HEK293 (cell line): ENCODE data around the gene RBBP7.

Source experiments
- CTCF ChIA-PET: fragments of 350-600 bp; formaldehyde crosslinking; extraction: SDS; loops from one replicate; lab custom pipeline; 2021; ENCODE audit warnings: antibody characterized with exemption; lab: Yijun Ruan, JAX
- POLR2A ChIA-PET: fragments of 300-600 bp; formaldehyde crosslinking; extraction: SDS; loops from one replicate; lab custom pipeline; 2020; ENCODE audit warnings: antibody characterized with exemption, inconsistent platforms; lab: Yijun Ruan, JAX
- H3K27ac ChIP-seq: fragments of 200-500 bp; sonication (Bioruptor generic); 2 replicates; pipeline ENCODE4 v1.5.1; 2014; ENCODE audit warnings: low read depth, low read length, control low read depth, inconsistent platforms; ENCODE audit errors: extremely low read depth
- H3K36me3 ChIP-seq, 2 experiments: fragments of 200-500 bp in 1 of 2; sonication (Bioruptor generic) in 1 of 2; 1 replicate in 1 of 2; 2 replicates in 1 of 2; pipeline ENCODE4 v1.5.1; 2014 to 2017; ENCODE audit warnings: inconsistent platforms in 2 of 2, low read length in 2 of 2; ENCODE audit not compliant: control insufficient read depth in 2 of 2, insufficient read depth in 1 of 2
- H3K4me1 ChIP-seq: fragments of 200-500 bp; sonication (Bioruptor generic); 2 replicates; pipeline ENCODE4 v1.5.1; 2014; ENCODE audit warnings: mild to moderate bottlenecking, low read length, inconsistent platforms; ENCODE audit not compliant: control insufficient read depth, insufficient read depth
- H3K4me3 ChIP-seq: 2 replicates; pipeline ENCODE4 v1.5.1; 2011; ENCODE audit warnings: low read depth, mild to moderate bottlenecking, control low read depth, low read length, moderate library complexity
- H3K9me3 ChIP-seq: fragments of 200-500 bp; sonication (Bioruptor generic); 2 replicates; pipeline ENCODE4 v1.5.1; 2014; ENCODE audit warnings: low read depth, low read length, inconsistent platforms; ENCODE audit not compliant: control insufficient read depth, insufficient read depth
- GFI1B ChIP-seq: fragments of 450-650 bp; formaldehyde crosslinking; IDR thresholded peaks from 2 replicates; pipeline ENCODE4 v1.5.1; 2016; ENCODE audit warnings: missing biosample characterization, missing genetic modification characterization
- GLIS1 ChIP-seq: fragments of 450-650 bp; formaldehyde crosslinking; IDR thresholded peaks from 2 replicates; pipeline ENCODE4 v1.5.1; 2016; ENCODE audit warnings: missing biosample characterization, missing genetic modification characterization
- GLIS2 ChIP-seq: fragments of 450-650 bp; formaldehyde crosslinking; IDR thresholded peaks from 2 replicates; pipeline ENCODE4 v1.5.1; 2016; ENCODE audit warnings: missing biosample characterization, missing genetic modification characterization
- IKZF3 ChIP-seq: fragments of 450-650 bp; IDR thresholded peaks from 2 replicates; pipeline ENCODE4 v1.5.0; 2018; ENCODE audit warnings: missing biosample characterization, mild to moderate bottlenecking, missing genetic modification characterization, moderate library complexity
- KLF1 ChIP-seq: fragments of 450-650 bp; formaldehyde crosslinking; IDR thresholded peaks from 2 replicates; pipeline ENCODE4 v1.5.1; 2016; ENCODE audit warnings: missing biosample characterization, missing genetic modification characterization
- MZF1 ChIP-seq: fragments of 450-650 bp; formaldehyde crosslinking; IDR thresholded peaks from 2 replicates; pipeline ENCODE4 v1.5.1; 2017; ENCODE audit warnings: missing biosample characterization, missing genetic modification characterization, borderline replicate concordance
- OSR2 ChIP-seq: fragments of 450-650 bp; formaldehyde crosslinking; IDR thresholded peaks from 2 replicates; pipeline ENCODE4 v1.5.1; 2016; ENCODE audit warnings: missing biosample characterization, missing genetic modification characterization
- RBAK ChIP-seq: fragments of 450-650 bp; formaldehyde crosslinking; IDR thresholded peaks from 2 replicates; pipeline ENCODE4 v1.5.1; 2016; ENCODE audit warnings: missing biosample characterization, missing genetic modification characterization
- SETDB1 ChIP-seq: IDR thresholded peaks from one replicate; pipeline ENCODE4 v1.6.1; 2017; ENCODE audit warnings: mild to moderate bottlenecking, low read length, moderate library complexity, mixed read lengths; ENCODE audit not compliant: insufficient read length
- WT1 ChIP-seq: fragments of 450-650 bp; formaldehyde crosslinking; IDR thresholded peaks from 2 replicates; pipeline ENCODE4 v1.5.1; 2016; ENCODE audit warnings: missing biosample characterization, missing genetic modification characterization
- ZNF114 ChIP-seq: fragments of 450-650 bp; formaldehyde crosslinking; IDR thresholded peaks from 2 replicates; pipeline ENCODE4 v1.5.0; 2017; ENCODE audit warnings: missing biosample characterization, missing genetic modification characterization
- ZNF16 ChIP-seq: fragments of 450-650 bp; formaldehyde crosslinking; IDR thresholded peaks from 2 replicates; pipeline ENCODE4 v1.5.1; 2016; ENCODE audit warnings: low read depth, missing biosample characterization, missing genetic modification characterization
- ZNF169 ChIP-seq: fragments of 450-650 bp; formaldehyde crosslinking; IDR thresholded peaks from 2 replicates; pipeline ENCODE4 v1.5.1; 2016; ENCODE audit warnings: missing biosample characterization, missing genetic modification characterization
- ZNF174 ChIP-seq: fragments of 450-650 bp; formaldehyde crosslinking; IDR thresholded peaks from 2 replicates; pipeline ENCODE4 v1.5.0; 2017; ENCODE audit warnings: missing biosample characterization, mild to moderate bottlenecking, missing genetic modification characterization
- ZNF335 ChIP-seq: fragments of 450-650 bp; formaldehyde crosslinking; conservative IDR thresholded peaks from 2 replicates; pipeline ENCODE4 v1.5.1; 2016; ENCODE audit warnings: missing biosample characterization, missing genetic modification characterization
- ZNF341 ChIP-seq: fragments of 450-650 bp; formaldehyde crosslinking; IDR thresholded peaks from 2 replicates; pipeline ENCODE4; 2016; ENCODE audit warnings: low read depth, missing biosample characterization, missing genetic modification characterization
- ZNF350 ChIP-seq: fragments of 450-650 bp; formaldehyde crosslinking; IDR thresholded peaks from 2 replicates; pipeline ENCODE4 v1.5.0; 2017; ENCODE audit warnings: missing biosample characterization, mild to moderate bottlenecking, missing genetic modification characterization
- ZNF404 ChIP-seq: fragments of 450-650 bp; formaldehyde crosslinking; IDR thresholded peaks from 2 replicates; pipeline ENCODE4 v1.5.1; 2017; ENCODE audit warnings: missing biosample characterization, missing genetic modification characterization
- ZNF544 ChIP-seq: fragments of 450-650 bp; formaldehyde crosslinking; IDR thresholded peaks from 2 replicates; pipeline ENCODE4 v1.5.0; 2017; ENCODE audit warnings: missing biosample characterization, missing genetic modification characterization
- ZNF558 ChIP-seq: fragments of 450-650 bp; formaldehyde crosslinking; IDR thresholded peaks from 2 replicates; pipeline ENCODE4 v1.5.1; 2016; ENCODE audit warnings: missing biosample characterization, missing genetic modification characterization
- ZNF600 ChIP-seq: fragments of 450-650 bp; formaldehyde crosslinking; IDR thresholded peaks from 2 replicates; pipeline ENCODE4 v1.5.1; 2016; ENCODE audit warnings: missing biosample characterization, missing genetic modification characterization
- ZNF707 ChIP-seq: fragments of 450-650 bp; formaldehyde crosslinking; IDR thresholded peaks from 2 replicates; pipeline ENCODE4 v1.5.1; 2016; ENCODE audit warnings: missing biosample characterization, missing genetic modification characterization
- TF ChIP-seq, protein P1 (sequence below): fragments of 450-650 bp; formaldehyde crosslinking; IDR thresholded peaks from 2 replicates; pipeline ENCODE4 v1.5.1; 2016; ENCODE audit warnings: missing biosample characterization, missing genetic modification characterization
- TF ChIP-seq, protein P2 (sequence below): fragments of 450-650 bp; formaldehyde crosslinking; IDR thresholded peaks from 2 replicates; pipeline ENCODE4 v1.5.1; 2016; ENCODE audit warnings: missing biosample characterization, missing genetic modification characterization
- TF ChIP-seq, protein P3 (sequence below): fragments of 450-650 bp; formaldehyde crosslinking; IDR thresholded peaks from 2 replicates; pipeline ENCODE4 v1.5.1; 2017; ENCODE audit warnings: missing biosample characterization, missing genetic modification characterization
- TF ChIP-seq, protein P4 (sequence below): fragments of 450-650 bp; formaldehyde crosslinking; IDR thresholded peaks from 2 replicates; pipeline ENCODE4 v1.5.1; 2016; ENCODE audit warnings: missing biosample characterization, missing genetic modification characterization

RBBP7 gene

DNA sequence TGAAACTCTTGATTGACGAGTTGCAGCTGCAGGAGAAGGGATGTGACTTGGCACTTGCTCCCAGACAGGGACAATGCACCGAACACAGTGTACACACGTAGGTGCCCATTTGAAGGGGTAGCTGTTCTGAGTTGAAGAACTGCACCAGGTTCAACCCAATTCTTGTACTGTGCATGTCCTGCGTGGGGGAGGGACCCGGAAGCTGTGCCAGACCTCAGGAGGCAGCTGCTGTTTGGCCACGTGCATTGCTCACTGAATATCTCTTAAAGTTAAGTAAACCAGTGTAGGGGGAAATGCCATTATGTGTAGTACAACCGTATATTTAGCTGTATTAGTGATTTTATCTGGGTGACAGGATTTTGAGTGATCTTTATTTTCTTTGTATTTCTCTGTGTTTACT lies 12.0 kb upstream of the RBBP7 start:
- POLR2A ChIA-PET: interaction anchor here (1.3 kb wide), 1 partner anchor 9 kb away, joined by 7 read pairs; no protein-coding TSS in a partner anchor
- no peaks in the 10 kb centered on the region for H3K4me1 ChIP-seq
- TF ChIP-seq OSR2 (tag by site-specific recombination): peak; percentile 67; the same call in 1 of the 2 replicates
- TF ChIP-seq MZF1 (tag by site-specific recombination): no peak
- TF ChIP-seq ZNF600: peak; percentile 20; the same call in 1 of the 2 replicates
- TF ChIP-seq, protein P1, sequence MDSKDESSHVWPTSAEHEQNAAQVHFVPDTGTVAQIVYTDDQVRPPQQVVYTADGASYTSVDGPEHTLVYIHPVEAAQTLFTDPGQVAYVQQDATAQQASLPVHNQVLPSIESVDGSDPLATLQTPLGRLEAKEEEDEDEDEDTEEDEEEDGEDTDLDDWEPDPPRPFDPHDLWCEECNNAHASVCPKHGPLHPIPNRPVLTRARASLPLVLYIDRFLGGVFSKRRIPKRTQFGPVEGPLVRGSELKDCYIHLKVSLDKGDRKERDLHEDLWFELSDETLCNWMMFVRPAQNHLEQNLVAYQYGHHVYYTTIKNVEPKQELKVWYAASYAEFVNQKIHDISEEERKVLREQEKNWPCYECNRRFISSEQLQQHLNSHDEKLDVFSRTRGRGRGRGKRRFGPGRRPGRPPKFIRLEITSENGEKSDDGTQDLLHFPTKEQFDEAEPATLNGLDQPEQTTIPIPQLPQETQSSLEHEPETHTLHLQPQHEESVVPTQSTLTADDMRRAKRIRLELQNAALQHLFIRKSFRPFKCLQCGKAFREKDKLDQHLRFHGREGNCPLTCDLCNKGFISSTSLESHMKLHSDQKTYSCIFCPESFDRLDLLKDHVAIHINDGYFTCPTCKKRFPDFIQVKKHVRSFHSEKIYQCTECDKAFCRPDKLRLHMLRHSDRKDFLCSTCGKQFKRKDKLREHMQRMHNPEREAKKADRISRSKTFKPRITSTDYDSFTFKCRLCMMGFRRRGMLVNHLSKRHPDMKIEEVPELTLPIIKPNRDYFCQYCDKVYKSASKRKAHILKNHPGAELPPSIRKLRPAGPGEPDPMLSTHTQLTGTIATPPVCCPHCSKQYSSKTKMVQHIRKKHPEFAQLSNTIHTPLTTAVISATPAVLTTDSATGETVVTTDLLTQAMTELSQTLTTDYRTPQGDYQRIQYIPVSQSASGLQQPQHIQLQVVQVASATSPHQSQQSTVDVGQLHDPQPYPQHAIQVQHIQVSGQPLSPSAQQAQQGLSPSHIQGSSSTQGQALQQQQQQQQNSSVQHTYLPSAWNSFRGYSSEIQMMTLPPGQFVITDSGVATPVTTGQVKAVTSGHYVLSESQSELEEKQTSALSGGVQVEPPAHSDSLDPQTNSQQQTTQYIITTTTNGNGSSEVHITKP (tag by site-specific recombination): peak; percentile 61
- no peak for TF ChIP-seq KLF1 (tag by site-specific recombination)
- TF ChIP-seq ZNF335 (tag by site-specific recombination): peak; percentile 44; the same call in 1 of the 2 replicates
- TF ChIP-seq GLIS1: peak; percentile 43; the same call in 1 of the 2 replicates
- 0 out of 2 replicates have a peak, but pooled peaks have one; percentile 4 for TF ChIP-seq GLIS2 (tag by site-specific recombination)
- TF ChIP-seq IKZF3 (tag by site-specific recombination): no peak
- no peak for TF ChIP-seq WT1 (tag by site-specific recombination)
- TF ChIP-seq, protein P2, sequence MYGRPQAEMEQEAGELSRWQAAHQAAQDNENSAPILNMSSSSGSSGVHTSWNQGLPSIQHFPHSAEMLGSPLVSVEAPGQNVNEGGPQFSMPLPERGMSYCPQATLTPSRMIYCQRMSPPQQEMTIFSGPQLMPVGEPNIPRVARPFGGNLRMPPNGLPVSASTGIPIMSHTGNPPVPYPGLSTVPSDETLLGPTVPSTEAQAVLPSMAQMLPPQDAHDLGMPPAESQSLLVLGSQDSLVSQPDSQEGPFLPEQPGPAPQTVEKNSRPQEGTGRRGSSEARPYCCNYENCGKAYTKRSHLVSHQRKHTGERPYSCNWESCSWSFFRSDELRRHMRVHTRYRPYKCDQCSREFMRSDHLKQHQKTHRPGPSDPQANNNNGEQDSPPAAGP: no peak
- TF ChIP-seq, all 188 proteins: peak for 6
- Histone ChIP-seq H3K4me3 (no peak overlapping the region; the same call in 1 of the 2 replicates), H3K27ac (no peak overlapping the region), H3K36me3 (no peaks in the 10 kb centered on the region), H3K9me3 (no peaks in the 10 kb centered on the region)
- CTCF ChIA-PET: interaction anchor here (0.6 to 9.6 kb wide), 29 partner anchors 8 to 1195 kb away, joined by 3 to 192 read pairs (median 7); partner anchors contain the start of gene REPS2

DNA sequence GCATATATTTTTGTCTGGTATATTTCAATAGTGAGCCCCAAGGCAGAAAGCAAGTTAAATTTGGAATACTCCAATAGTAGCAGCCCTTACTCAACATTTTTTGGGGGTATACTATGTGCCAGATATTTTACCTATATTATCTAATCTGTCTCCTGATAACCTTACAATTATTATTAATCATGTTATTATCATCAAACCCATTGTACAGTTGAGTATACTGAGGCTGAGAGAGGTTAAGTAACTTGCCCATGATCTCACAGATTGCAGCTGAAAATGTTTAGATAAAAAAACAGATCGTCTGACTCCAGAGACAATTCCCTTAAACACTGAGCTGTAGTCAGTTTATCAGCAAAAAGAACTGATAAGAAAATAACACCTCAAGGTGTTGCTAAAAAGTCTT lies 6.5 kb upstream of the RBBP7 start:
- ChIA-PET POLR2A (no interaction called here), CTCF (interaction anchor here (1.6 kb wide), 1 partner anchor 170 kb away, joined by 6 read pairs; no protein-coding TSS in a partner anchor)
- H3K27ac ChIP-seq: no peak overlapping the region
- no peak overlapping the region for H3K4me3 ChIP-seq
- H3K9me3 ChIP-seq: no peaks in the 10 kb centered on the region
- TF ChIP-seq ZNF16 (tag by site-specific recombination) (no peak), ZNF114 (tag by site-specific recombination) (no peak), ZNF341 (tag by site-specific recombination) (no peak), ZNF544 (tag by site-specific recombination) (no peak), ZNF174 (tag by site-specific recombination) (no peak), ZNF558 (tag by site-specific recombination) (no peak), RBAK (tag by site-specific recombination) (no peak), ZNF404 (no peak), ZNF350 (no peak), SETDB1 (no peak), ZNF707 (no peak), ZNF169 (tag by site-specific recombination) (no peak), GFI1B (tag by site-specific recombination) (no peak)
- TF ChIP-seq, protein P3, sequence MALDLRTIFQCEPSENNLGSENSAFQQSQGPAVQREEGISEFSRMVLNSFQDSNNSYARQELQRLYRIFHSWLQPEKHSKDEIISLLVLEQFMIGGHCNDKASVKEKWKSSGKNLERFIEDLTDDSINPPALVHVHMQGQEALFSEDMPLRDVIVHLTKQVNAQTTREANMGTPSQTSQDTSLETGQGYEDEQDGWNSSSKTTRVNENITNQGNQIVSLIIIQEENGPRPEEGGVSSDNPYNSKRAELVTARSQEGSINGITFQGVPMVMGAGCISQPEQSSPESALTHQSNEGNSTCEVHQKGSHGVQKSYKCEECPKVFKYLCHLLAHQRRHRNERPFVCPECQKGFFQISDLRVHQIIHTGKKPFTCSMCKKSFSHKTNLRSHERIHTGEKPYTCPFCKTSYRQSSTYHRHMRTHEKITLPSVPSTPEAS (tag by site-specific recombination): no peak
- TF ChIP-seq, protein P4, sequence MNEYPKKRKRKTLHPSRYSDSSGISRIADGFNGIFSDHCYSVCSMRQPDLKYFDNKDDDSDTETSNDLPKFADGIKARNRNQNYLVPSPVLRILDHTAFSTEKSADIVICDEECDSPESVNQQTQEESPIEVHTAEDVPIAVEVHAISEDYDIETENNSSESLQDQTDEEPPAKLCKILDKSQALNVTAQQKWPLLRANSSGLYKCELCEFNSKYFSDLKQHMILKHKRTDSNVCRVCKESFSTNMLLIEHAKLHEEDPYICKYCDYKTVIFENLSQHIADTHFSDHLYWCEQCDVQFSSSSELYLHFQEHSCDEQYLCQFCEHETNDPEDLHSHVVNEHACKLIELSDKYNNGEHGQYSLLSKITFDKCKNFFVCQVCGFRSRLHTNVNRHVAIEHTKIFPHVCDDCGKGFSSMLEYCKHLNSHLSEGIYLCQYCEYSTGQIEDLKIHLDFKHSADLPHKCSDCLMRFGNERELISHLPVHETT: no peak
- H3K4me1 ChIP-seq: no peaks in the 10 kb centered on the region
- H3K36me3 ChIP-seq: no peaks in the 10 kb centered on the region
